Duodenal mucosa (tissue), 2 donors: ENCODE data around the gene PHF21B.

Experiments used
- H3K27ac ChIP-seq: one replicate; pipeline ENCODE4 v1.7.0; 2013; ENCODE audit warnings: low read depth, low read length
- H3K27me3 ChIP-seq, 2 donors: one replicate each; pipeline ENCODE4 v1.7.0; 2013; ENCODE audit warnings: low read length in 2 of 2, control low read depth in 1 of 2; ENCODE audit not compliant: insufficient read depth in 2 of 2, control insufficient read depth in 1 of 2
- H3K36me3 ChIP-seq, 2 donors: one replicate each; pipeline ENCODE4 v1.7.0; 2013; ENCODE audit warnings: low read length in 2 of 2, control low read depth in 1 of 2; ENCODE audit not compliant: insufficient read depth in 2 of 2, control insufficient read depth in 1 of 2
- H3K4me1 ChIP-seq, 2 donors: one replicate each; pipeline ENCODE4 v1.7.0; 2013; ENCODE audit warnings: low read length in 2 of 2, control low read depth in 1 of 2; ENCODE audit not compliant: insufficient read depth in 2 of 2, control insufficient read depth in 1 of 2
- H3K4me3 ChIP-seq, 2 donors: one replicate each; pipeline ENCODE4 v1.7.0; 2013; ENCODE audit warnings: low read length in 2 of 2, low read depth in 1 of 2
- H3K9ac ChIP-seq, 2 donors: one replicate each; pipeline ENCODE4 v1.7.0; 2013; ENCODE audit warnings: low read length in 2 of 2, low read depth in 1 of 2
- H3K9me3 ChIP-seq, 2 donors: one replicate each; pipeline ENCODE4 v1.7.0; 2013; ENCODE audit warnings: low read length in 2 of 2, control low read depth in 1 of 2; ENCODE audit not compliant: control insufficient read depth in 1 of 2

The PHF21B gene

DNA sequence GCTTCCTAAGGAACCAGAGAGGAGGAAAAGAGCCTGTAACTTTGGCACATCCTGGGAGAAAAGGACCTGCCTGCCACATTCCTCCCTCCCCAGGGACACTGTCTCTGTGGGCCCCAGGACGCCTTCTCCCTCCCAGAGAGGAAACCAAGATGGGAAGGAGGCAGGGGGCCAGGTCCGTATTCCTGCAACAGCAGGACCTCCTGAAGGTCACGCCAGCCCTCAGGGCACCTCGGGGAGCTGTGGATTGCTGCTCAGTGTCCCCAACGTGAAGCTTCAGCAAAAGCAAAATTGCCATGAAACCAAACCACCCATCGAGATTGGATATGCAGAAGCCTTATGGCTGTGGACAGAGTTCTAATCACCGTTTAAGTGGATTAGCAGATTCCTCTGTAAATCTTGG lies 170.7 kb downstream of the PHF21B start:
- no peak overlapping the region for H3K9ac ChIP-seq
- no peaks in the 10 kb centered on the region for H3K4me1 ChIP-seq
- H3K36me3 ChIP-seq: peaks cover 4 to 6% of the 10 kb centered on the region in 2 donors
- no peaks in the 10 kb centered on the region for H3K9me3 ChIP-seq
- H3K27me3 ChIP-seq: no peaks in the 10 kb centered on the region
- no peak overlapping the region for H3K27ac ChIP-seq
- no peak overlapping the region for H3K4me3 ChIP-seq

DNA sequence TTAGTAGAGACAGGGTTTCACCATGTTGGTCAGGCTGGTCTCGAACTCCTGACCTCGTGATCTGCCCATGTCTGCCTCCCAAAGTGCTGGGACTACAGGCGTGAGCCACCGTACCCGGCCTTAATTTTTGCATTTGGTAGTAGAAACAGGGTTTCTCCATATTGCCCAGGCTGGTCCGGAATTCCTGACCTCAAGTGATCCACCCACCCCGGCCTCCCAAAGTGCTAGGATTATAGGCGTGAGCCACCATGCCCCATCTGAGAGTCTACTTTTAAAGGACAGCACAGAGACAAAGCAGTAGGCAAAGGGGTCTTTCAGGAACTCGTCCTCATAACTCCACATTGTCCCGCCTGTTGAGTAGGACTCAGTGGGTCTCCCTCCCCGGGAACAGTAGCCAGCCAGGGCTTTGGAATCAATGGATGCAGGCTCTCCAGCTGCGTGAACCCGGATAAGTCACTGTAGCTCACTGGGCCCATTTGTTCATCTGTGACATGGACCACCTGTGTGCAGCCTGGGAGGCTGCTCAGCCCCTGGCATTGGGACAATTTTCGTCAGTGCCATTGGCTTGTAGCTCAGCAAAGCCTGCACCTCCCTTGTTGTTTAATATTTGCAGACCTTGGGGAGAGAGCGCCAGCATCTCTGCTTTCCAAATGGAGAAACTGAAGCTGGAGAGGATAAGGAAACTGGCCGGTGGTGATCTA lies 171.3 kb downstream of the PHF21B start:
- Histone ChIP-seq H3K27me3 (no peaks in the 10 kb centered on the region), H3K4me1 (no peaks in the 10 kb centered on the region), H3K27ac (no peak overlapping the region), H3K36me3 (peaks cover 4 to 6% of the 10 kb centered on the region in 2 donors), H3K9me3 (no peaks in the 10 kb centered on the region), H3K4me3 (no peak overlapping the region), H3K9ac (no peak overlapping the region)

- Histone ChIP-seq H3K27ac (no peak overlapping the region), H3K9ac (no peak overlapping the region), H3K9me3 (no peaks in the 10 kb centered on the region), H3K27me3 (no peaks in the 10 kb centered on the region), H3K4me3 (no peak overlapping the region), H3K36me3 (peaks cover 4 to 6% of the 10 kb centered on the region in 2 donors), H3K4me1 (no peaks in the 10 kb centered on the region)
These were observed 172.3 kb downstream of the PHF21B start for GRCh38 chr22:44837481-44837880.

DNA sequence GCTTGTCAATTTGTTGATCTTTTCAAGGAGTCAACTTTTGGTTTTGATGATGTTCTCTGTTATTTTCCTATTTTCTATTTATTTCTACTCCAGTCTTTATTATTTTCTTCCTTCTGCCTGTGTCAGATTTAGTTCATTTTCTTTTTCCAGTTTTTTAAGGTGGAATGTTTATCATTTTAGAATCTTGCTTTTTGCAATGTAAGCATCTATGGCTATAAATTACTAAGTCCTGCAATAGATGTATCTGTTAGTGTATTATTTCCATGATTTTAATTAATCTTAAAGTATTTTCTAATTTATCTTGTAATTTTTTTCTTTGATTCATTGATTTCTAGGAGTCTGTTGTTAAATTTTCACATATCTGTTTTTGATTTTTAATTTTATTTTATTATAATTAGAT lies 175.7 kb downstream of the PHF21B start:
- Histone ChIP-seq H3K4me1 (no peaks in the 10 kb centered on the region), H3K9ac (no peak overlapping the region), H3K4me3 (no peak overlapping the region), H3K27ac (no peak overlapping the region), H3K27me3 (no peaks in the 10 kb centered on the region), H3K36me3 (peaks cover 4 to 6% of the 10 kb centered on the region in 2 donors), H3K9me3 (no peaks in the 10 kb centered on the region)

DNA sequence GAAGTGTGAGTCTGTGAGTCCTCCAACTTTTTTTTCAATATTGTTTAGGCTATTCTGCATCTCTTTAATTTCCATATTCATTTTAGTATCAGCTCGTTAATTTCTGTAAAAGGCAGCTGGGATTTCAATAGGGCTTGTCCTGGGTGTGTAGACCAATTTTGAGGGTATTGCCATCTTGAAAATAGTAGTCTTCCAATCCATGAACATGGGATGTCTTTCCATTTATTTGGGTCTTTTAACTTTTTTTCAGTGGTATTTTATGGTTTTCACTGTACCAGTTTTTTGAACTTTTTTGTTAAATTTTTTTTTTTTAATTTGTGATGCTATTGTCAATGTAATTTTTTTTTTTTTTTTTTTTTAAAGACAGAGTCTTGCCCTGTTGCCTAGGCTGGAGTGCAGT lies 177.9 kb downstream of the PHF21B start:
- Histone ChIP-seq H3K27ac (no peak overlapping the region), H3K27me3 (no peaks in the 10 kb centered on the region), H3K36me3 (peaks cover 0 to 6% of the 10 kb centered on the region in 2 donors), H3K9me3 (no peaks in the 10 kb centered on the region), H3K9ac (no peak overlapping the region), H3K4me3 (no peak overlapping the region), H3K4me1 (no peaks in the 10 kb centered on the region)
